GM10266 (cell line): Measurements from ENCODE around the gene FFAR1.

Experiments used
- DNase-seq: peaks from one replicate; pipeline ENCODE4 v3.0.0; 2012; ENCODE audit errors: extremely low spot score
- TF ChIP-seq, protein P1 (sequence below): IDR thresholded peaks from 2 replicates; pipeline ENCODE4 v1.5.1; 2012; ENCODE audit warnings: mild to moderate bottlenecking, low read depth; ENCODE audit not compliant: control insufficient read depth, insufficient read depth; ENCODE audit errors: missing control alignments

FFAR1 gene

GRCh38 chr19:35302446-35302845 lies 45.3 kb upstream of the FFAR1 start:
- no peak for DNase-seq
- TF ChIP-seq, protein P1, sequence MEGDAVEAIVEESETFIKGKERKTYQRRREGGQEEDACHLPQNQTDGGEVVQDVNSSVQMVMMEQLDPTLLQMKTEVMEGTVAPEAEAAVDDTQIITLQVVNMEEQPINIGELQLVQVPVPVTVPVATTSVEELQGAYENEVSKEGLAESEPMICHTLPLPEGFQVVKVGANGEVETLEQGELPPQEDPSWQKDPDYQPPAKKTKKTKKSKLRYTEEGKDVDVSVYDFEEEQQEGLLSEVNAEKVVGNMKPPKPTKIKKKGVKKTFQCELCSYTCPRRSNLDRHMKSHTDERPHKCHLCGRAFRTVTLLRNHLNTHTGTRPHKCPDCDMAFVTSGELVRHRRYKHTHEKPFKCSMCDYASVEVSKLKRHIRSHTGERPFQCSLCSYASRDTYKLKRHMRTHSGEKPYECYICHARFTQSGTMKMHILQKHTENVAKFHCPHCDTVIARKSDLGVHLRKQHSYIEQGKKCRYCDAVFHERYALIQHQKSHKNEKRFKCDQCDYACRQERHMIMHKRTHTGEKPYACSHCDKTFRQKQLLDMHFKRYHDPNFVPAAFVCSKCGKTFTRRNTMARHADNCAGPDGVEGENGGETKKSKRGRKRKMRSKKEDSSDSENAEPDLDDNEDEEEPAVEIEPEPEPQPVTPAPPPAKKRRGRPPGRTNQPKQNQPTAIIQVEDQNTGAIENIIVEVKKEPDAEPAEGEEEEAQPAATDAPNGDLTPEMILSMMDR = no peak

DNA sequence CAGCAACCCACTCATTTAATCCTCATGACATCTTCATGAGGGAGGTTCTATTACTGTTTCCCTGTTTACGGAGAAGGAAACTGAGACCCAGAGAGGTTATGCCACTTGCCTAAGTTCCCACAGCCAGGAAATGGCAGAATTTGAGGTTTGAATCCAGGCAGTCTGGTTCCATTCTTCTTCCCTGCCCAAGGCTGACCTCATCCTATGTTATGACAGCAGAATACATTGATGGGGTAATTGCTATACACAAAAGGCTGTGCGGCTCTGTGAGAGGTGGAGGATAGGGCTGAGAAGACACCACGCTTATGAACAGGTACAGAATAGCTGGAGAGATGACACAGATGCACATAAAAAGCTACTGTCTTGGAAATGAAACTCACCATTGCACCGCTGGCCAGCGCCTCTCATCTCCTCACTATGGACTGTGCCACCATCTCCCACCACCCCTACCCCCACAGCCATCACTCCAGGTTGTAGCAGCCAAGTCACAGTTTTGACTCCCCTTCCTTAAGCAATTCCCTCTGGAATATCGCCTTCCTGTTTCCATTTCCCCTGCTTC lies 44.3 kb upstream of the FFAR1 start:
- TF ChIP-seq, protein P1 = no peak
- DNase-seq = no peak

DNA sequence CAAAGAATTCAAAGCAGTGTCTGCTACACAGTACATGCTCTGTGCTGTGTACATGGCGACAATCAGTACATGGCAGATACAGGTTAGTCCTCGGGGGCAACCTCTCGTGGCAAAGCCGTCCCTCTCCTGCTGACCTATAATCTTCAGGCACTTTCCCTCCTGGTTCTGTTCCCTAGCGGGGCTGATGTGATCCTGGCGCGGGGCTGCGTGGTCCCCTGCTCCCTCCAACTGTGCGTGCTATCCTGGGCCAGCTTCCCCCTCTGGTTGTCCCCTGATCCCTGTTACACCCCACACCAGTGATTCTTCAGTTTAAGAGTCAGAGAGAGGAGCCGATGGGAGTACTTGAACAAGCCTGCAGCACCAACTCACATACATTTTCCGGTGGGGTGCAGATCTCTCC lies 43.7 kb upstream of the FFAR1 start:
- TF ChIP-seq, protein P1 = no peak

GRCh38 chr19:35305181-35305580 lies 42.5 kb upstream of the FFAR1 start:
- no peak for DNase-seq
- TF ChIP-seq, protein P1 = no peak

More for the DNA sequence above, 43.7 kb upstream of the FFAR1 start:
- no peak for DNase-seq

- TF ChIP-seq, protein P1 = peak; percentile 49
- DNase-seq = peak; percentile 58
These were observed 41.0 kb upstream of the FFAR1 start for GRCh38 chr19:35306473-35307246.

GRCh38 chr19:35307931-35308330 lies 39.8 kb upstream of the FFAR1 start:
- DNase-seq = no peak

More at GRCh38 chr19:35307931-35308330, 39.8 kb upstream of the FFAR1 start:
- TF ChIP-seq, protein P1 = no peak
